Stomach (tissue), 4 donors: ENCODE results near the gene OGFR.

Experiments
- CTCF ChIP-seq, 7 experiments: fragments of 450-650 bp in 4 of 7; fragments of 200-600 bp in 3 of 7; sonication (generic) in 3 of 7; IDR thresholded peaks; one replicate each; pipeline ENCODE4 v1.5.1; 2016 to 2019; ENCODE audit warnings: antibody characterized with exemption in 7 of 7, control low read depth in 2 of 7, mild to moderate bottlenecking in 1 of 7
- POLR2A ChIP-seq, 4 donors: fragments of 450-650 bp; IDR thresholded peaks; one replicate each; pipeline ENCODE4 v1.6.1; 2016; ENCODE audit warnings: antibody characterized with exemption in 4 of 4, control low read depth in 2 of 4, mild to moderate bottlenecking in 1 of 4, moderate library complexity in 1 of 4
- POLR2AphosphoS5 ChIP-seq, 3 donors: sonication (generic); formaldehyde crosslinking; IDR thresholded peaks; one replicate each; pipeline ENCODE4 v1.6.1; 2016; ENCODE audit warnings: antibody characterized with exemption in 3 of 3

- TF ChIP-seq POLR2AphosphoS5 (IDR thresholded peaks at IDR 0.05) (peak; percentile 36 to 91 (median 89)), POLR2A (IDR thresholded peaks at IDR 0.05) (no peak), CTCF (IDR thresholded peaks at IDR 0.05) (no peak)
Observed at GRCh38 chr20:62804627-62805154, at the start of gene OGFR.
